NCI-H146 (cell line): Measurements from ENCODE around the gene SESN2.
A peak's percentile ranks its signal among the peaks of the same experiment; 100 is the strongest.
"Not testable (repeated sequence)": the region's sequence is repeated elsewhere in the genome, so short reads cannot be mapped to it uniquely, and the experiment has no call there.

Experiments
- DNase-seq: peaks from one replicate; lab custom pipeline; 2025; lab: John Stamatoyannopoulos, UW

Gene SESN2

GRCh38 chr1:28288487-28288886 lies 29.2 kb downstream of the SESN2 start:
- no peak for DNase-seq

GRCh38 chr1:28290851-28291250 lies 31.5 kb downstream of the SESN2 start:
- peak; percentile 54 for DNase-seq

DNA sequence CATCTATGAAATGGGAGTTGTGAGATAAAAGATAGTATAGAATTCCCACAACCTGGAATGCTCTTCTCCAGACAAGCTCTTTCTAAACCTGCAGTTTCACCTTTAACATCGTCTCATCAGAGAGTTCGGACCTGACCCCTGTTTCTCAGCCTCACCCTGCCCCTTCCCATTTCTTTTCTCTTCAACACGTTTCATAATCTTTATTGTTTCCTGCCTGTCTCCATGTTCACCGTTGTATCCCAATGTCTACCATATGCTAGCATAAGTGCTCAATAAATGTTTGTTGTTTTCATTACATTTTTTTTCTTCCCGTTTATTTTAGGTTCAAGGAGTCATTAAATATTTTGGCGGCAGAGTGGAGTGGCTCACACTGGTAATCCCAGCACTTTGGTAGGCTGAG lies 32.4 kb downstream of the SESN2 start:
- no peak for DNase-seq

GRCh38 chr1:28295936-28296335 lies 36.6 kb downstream of the SESN2 start:
- no peak for DNase-seq

DNA sequence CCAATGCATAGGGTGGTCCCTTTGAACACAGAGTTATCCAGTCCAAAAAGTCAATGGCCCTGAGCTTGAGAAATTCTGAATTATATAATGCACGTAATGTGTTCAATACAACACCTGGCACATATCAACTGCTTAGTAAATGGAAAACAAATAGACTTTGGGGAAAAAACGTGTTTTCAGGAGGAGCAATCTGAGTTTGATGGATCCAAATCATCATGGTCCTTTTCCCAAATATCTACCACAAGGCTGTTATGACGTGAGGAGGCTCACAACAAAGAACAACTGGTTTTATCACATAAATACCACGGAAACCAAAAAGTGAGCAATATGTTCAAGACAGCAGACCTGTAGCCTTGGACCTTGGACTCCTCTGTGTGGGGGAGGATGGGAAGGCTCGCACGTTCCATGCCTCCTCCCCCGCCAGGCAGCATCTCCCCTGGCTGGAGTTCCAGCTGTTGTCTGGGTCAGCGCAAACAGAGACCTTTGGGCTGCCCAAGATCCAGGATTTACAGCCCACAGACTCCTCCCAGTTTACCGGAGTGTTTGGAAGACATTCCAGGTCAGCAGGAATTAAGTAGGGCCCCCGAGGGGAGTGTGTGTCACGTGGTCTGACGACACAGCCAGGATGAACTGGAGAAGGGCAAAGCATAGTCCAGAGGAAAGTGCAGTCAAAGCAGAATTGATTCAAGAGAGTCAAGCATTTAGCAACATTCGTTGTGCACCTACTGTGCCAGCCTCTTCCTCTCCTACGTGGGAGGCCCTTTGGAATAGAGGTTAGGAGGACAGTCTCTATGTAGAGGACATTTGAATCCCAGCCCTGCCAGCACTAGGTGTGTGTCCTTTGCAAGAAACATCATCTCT lies 37.3 kb downstream of the SESN2 start:
- peak; percentile 51 for DNase-seq

- no peak for DNase-seq
Observed at GRCh38 chr1:28297826-28298225, 38.5 kb downstream of the SESN2 start.

DNA sequence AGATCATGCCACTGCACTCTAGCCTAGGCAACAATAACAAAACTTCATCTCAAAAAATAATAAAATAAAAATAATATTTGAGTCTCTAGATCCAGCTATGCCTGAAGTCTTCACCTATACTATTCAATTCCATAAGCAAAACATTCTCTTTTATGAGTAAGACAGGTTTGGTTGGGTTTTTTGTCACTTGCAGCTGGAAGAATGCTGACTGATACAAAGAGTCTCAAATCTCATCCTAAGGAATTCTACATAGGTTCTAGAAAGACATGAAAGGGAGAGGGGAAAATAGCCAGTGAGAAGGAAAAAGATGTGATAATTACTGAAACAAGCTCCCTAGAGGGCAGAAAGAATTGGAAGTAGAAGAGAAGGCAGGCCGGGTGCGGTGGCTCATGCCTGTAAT lies 39.1 kb downstream of the SESN2 start:
- DNase-seq, result no peak

GRCh38 chr1:28301368-28302174 lies 42.3 kb downstream of the SESN2 start:
- DNase-seq, result no peak

DNA sequence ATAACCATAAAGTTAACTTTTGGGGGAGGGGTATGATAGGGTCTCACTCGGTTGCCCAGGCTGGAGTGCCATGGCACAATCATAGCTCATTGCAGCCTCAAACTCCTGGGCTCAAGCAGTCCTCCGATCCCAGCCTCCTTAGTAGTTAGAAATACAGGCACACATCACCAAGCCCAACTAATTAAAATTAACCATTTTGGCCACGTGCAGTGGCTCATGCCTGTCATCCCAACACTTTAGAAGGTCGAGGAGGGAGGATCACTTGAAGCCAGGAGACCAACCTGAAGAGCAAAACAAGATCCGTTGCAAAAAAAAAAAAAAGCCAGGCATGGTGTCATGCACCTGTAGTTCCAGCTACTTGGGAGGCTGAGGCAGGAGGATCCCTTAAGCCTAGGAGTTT lies 42.9 kb downstream of the SESN2 start:
- no peak for DNase-seq

DNA sequence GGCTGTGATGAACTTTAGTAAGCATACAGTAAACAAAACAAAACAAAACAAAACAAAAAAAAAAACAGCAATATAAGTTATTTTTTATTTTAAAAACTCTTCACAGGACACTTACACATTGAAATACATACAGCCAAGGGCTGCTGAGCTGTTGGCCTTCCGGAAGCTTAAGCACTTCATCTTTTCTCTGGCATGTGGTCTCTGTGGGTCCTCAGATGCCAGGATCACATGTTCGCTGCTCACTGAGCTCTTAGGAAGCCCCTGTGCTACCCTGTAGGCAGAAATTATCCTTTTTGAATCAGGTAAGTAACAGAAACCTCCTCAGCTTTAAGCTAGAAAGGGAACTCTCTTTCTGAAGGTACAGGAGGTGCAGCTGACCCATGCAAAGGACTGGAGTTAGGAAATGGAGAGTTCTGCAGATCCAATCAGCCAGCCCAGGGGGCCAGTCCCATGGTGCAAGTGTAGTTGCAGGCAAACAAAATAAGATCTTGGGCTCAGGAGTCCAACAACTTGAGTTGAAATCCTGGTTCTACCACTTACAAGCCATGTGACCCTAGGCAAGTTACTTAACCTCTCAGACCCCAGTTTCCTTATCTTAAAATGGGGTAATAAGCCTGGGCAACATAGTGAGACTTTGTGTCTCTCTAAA lies 47.1 kb downstream of the SESN2 start:
- no peak for DNase-seq

DNA sequence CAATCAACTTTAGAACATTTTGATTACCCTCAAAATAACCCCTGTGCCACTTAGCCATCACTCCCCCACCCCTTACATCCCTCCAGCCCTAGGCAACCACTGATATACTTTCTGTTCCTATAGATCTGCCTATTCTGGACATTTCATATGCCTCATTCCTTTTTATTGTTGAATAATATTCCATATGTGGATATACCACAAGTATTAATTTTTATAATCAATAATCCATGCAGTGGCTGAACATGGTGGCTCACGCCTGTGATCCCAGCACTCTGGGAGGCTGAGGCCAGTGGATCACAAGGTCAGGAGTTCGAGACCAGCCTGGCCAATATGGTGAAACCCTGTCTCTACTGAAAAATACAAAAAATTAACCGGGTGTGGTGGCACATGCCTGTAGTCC lies 49.4 kb downstream of the SESN2 start:
- no peak for DNase-seq

- no peak for DNase-seq
Observed at GRCh38 chr1:28309702-28310101, 50.4 kb downstream of the SESN2 start.

GRCh38 chr1:28313702-28314546 lies 54.6 kb downstream of the SESN2 start:
- DNase-seq, result no peak

DNA sequence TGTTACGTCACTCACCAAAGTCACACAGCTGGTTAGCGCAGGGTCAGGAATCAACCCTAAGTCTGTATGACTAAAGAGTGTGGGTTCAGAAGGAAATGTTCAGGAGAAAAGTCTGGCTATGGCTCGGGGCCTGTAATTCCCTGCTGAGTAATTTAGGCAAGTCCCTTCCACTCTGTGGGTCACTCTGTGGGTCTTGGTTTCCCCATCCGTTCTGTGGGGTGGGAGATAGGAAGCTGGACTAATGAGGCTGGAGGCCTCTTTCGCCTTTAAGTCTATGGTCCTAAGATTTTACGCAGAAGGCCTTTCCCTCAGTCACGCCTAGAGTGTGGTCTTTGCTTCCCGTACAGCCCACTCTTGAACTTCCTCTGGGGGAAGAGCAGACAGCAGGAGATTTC lies 55.2 kb downstream of the SESN2 start:
- DNase-seq, result no peak

DNA sequence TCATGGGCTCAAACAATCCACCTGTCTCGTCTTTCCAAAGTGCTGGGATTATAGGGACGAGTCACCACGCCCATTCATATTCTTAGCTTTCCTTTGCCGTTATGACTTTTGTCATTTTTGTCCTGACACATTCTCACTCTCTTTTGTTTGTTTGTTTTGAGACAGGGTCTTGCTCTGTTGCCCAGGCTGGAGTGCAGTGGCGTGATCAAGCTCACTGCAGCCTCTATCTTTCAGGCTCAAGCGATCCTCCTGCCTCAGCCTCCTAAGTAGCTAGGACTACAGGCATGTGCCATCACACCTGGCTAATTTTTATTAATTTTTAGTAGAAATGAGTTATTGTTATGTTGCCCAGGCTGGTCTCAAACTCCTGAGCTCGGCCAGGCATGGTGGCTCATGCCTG lies 57.7 kb downstream of the SESN2 start:
- no peak for DNase-seq

DNA sequence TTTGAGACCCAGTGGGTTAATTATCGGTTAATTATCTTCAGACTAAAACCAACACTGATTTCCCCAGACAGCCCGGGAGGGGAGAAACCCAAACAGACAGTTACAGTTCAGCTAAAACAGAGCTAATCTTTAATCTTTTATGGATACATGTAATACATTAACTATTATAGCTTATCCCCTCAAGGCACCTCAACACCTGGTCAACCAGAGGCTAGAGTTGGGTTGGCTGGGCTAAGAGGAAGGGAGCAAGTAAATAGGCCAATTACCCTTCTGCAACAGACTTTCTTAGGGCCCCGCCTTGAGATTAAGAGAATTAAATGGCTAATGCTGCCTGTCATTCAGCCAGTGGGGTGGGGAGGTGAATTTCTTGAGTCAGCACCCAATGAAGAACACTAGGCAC lies 62.9 kb downstream of the SESN2 start:
- DNase-seq, result peak; percentile 47

DNA sequence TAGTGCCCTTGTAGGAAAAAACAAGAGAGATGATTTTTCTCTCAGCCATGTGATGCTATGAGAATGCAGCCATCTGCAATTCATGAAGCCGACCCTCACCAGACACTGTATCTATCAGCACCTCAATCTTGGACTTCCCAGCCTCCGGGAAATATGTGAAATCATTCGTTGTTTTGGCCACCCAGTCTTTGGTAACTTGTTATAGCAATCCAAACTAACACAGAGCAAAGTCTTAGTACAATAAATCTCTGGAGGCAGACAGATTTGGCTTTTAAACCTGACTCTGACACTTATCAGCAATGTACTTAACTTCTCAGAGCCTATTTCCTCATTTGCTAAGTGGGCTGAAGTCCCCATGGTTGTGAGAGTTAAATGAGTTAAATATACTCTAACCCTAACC lies 64.4 kb downstream of the SESN2 start:
- no peak for DNase-seq

DNA sequence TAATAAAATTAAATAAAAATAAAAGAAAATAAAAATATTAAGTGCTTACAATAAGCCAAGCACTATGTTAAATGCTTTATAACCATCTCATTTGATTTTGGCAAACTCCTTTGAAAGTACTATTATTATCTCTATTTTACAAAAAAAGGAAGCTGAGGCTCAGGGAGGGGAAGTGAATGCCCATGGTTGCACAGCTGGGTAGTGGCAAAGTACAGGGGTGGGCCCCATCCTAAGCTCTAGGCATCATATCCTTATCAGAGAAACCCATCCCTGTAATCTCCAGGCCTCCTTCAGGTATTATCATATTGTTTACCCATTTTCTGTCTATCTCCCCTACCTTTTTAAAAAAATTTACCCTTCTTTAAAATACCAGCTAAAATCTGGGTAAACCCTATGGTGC lies 67.2 kb downstream of the SESN2 start:
- no peak for DNase-seq

DNA sequence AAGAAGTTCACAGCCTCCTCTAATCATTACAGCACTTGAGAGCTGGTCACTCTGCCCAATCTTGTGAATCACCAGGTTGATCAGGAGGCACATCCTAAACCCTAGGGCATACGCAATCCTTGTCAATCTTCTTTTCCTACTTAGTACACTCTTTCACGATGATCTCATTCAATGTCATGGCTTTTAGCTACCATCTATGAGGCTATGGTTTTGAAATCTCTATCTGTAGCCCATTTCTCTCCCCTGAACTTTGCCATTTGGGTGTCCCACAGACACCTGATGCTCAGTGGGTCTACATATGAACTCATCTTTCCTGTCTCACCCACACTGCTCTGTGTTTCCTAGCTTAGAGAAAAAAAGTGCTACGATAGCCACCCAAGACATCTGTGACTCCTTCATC lies 67.7 kb downstream of the SESN2 start:
- no peak for DNase-seq

DNA sequence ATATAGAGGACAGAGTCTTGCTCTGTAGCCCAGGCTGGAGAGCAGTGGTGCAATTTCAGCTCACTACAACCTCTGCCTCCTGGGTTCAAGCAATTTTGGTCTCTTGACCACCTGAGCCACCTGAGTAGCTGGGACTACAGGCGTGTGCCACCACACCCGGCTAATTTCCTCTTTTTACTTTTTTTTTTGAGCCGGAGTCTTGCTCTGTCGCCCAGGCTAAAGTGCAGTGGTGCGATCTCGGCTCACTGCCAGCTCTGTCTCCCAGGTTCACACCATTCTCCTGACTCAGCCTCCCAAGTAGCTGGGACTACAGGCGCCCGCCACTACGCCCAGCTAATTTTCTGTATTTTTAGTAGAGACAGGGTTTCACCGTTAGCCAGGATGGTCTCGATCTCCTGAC lies 68.1 kb downstream of the SESN2 start:
- DNase-seq, result not testable (repeated sequence)

DNA sequence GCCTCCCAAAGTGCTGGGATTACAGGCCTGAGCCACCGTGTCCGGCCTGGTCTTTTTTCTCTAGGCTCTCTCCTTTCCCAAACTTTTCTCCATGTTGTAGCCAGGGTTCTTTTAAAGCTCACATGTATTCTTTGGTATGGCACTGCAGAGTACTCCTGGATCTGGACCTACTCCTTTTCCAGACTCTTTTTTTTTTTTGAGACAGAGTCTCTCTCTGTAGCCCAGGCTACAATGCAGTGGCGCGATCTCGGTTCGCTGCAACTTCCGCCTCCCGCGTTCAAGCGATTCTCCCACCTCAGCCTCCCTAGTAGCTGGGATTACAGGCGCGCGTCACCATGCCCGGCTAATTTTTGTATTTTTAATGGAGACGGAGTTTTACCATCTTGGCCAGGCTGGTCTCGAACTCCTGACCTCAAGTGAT lies 68.9 kb downstream of the SESN2 start:
- DNase-seq, result no peak
